CD1c-positive myeloid dendritic cell (primary cell): ENCODE measurements around the gene DNAL4.
"Not testable (repeated sequence)": the region's sequence is repeated elsewhere in the genome, so short reads cannot be mapped to it uniquely, and the experiment has no call there.

Experiments used
- DNase-seq: peaks from one replicate; pipeline ENCODE4 v3.0.0-alpha.2; 2016; ENCODE audit errors: extremely low spot score

Gene DNAL4

GRCh38 chr22:38827510-38827909, 33.6 kb upstream of the DNAL4 start:
- no peak for DNase-seq

GRCh38 chr22:38826801-38827200, 32.9 kb upstream of the DNAL4 start:
- no peak for DNase-seq

DNA sequence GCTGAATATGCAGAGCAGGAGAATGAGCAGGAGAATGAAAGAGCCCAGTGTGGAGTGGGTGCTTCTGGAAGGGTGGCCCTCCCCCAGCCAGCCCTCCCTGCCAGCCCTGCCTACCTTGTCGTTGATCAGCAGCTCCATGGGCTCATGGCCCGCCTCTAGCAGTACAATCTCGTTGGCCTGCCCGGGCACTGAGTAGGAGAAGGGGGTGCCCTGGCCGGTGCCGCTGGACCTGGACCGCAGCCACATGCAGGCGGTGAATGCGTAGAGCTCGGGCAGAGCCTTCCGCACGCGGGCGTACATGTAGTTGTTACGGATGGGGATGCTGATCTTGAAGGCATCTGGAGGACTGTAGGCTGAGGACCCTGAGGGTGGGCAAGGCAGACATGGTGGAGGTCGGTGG, 32.4 kb upstream of the DNAL4 start:
- no peak for DNase-seq

GRCh38 chr22:38824585-38824984, 30.6 kb upstream of the DNAL4 start:
- peak; percentile 78 for DNase-seq

- DNase-seq, result no peak
Observed at GRCh38 chr22:38823637-38824036, 29.7 kb upstream of the DNAL4 start.

- DNase-seq, result no peak
Observed at GRCh38 chr22:38823076-38823475, 29.1 kb upstream of the DNAL4 start.

DNA sequence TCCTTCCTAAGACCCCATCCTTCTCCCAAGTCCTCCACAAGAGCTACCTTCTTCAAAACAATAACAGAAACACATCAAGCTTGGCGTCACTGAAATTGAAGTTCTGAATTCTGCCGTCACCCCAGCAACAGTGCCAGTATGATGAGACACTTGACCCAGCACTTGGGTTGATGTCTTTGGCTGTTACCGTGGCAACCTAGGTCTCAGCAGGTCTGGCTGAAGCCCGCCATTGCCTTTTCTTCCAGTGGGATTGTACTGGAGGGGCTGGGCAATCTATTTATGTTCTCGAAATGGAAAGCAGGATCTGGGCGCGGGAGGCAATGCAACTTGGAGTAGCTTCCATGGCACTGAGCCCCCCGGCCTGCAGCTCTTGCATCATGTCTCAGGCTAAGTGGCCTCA, 26.1 kb upstream of the DNAL4 start:
- DNase-seq, result no peak

GRCh38 chr22:38819387-38819940, 25.5 kb upstream of the DNAL4 start:
- no peak for DNase-seq

DNA sequence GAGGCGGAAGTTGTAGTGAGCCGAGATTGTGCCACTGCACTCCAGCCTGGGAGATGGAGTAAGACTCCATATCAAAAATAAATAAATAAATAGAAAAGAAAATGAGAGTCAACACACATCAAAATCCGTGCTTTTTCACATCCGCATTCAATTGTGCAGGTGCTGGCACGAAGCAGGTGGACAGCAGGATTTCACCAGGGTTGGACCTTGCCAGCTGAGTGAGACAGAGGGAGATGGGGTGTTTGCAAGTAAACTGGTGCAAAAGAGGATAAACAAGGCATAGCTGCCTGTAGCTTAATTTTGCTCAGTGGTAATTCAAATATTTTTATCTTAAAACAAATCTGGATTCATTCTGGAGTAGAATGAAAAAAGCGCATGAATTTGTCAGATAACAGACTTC, 23.3 kb upstream of the DNAL4 start:
- no peak for DNase-seq

DNA sequence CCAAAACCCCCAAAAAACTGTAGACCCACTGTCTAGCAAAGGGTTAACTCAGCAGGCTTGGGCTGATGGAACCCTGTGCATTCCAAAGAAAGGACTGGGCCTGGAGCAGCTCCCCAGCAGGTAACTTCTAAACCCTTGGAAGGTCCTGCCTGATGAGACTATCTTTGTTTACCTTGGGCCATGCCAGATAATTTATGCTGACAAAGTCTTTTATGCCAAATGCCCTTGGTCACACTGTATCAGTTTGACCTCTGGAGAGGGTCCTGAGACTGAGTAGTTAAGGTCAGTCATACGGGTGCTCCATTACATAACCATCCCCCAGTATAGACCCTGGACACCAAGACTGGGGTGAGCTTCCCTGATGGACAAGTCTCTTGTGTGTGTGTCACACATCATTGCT, 21.9 kb upstream of the DNAL4 start:
- DNase-seq, result no peak

GRCh38 chr22:38811241-38811640, 17.3 kb upstream of the DNAL4 start:
- DNase-seq, result no peak

DNA sequence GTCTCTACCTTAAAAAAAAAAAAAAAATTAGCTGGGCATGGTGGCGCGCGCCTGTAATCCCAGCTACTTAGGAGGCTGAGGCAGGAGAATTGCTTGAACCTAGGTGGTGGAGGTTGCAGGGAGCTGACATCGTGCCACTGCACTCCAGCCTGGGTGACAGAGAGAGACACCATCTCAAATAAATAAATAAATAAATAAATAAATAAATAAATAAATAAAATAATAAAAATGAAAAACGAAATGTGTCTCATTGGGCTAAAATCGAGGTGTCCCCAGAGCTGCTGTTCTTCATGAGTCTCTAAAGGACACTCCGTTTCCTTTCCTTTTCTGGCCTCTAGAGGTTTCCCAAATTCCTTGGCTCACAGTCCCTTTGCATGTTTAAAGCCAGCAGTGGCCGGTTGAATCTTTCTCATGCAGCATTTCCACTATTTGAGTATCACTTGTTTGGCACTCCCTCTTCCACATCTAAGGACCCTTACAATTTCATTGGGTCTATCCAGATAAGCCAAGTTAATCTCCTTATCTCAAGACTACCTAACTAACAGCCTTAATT, 11.2 kb upstream of the DNAL4 start:
- not testable (repeated sequence) for DNase-seq

- no peak for DNase-seq
Observed at GRCh38 chr22:38802671-38803121, 8.8 kb upstream of the DNAL4 start.

- no peak for DNase-seq
Observed at GRCh38 chr22:38799265-38800002, 5.5 kb upstream of the DNAL4 start.

GRCh38 chr22:38798496-38798895, 4.6 kb upstream of the DNAL4 start:
- DNase-seq, result no peak

GRCh38 chr22:38796262-38796957, 2.5 kb upstream of the DNAL4 start:
- DNase-seq, result no peak

- no peak for DNase-seq
Observed at GRCh38 chr22:38795569-38795968, 1.6 kb upstream of the DNAL4 start.

DNA sequence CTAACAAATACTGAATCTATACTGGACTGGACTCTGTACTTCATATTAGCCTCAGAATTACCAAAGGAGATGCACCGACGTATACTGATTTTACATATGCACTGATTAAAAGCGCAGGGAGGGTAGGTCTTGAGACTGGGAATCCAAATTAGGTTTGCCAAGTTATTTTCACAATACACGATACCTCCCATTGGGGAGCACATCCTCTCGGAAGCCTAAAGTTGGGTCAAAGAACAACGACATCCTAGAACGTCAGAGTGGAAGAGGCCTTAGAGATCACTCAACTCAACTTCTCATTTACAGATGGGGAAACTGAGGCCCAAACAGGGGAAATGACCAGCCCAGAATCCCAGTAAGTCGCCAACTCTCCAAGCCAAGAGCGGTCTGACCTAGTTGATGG, 626 bp downstream of the DNAL4 start:
- DNase-seq, result no peak

DNA sequence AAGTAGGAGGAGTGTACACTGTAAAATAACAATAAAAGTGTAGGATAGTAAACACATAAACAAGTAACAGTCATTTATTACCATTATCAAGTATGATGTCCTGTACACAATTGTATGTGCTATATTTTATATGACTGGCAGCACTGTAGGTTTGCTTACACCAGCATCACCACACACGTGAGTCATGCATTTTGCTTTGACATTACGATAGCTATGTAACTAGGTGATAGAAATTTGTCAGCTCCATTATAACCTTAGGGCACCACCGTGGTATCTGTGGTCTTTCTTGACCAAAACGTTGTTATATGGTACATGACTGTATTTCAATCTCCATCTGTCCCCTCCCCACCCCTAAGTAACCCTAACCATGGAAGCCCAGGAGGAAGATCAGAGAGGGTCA, 1.1 kb downstream of the DNAL4 start:
- DNase-seq, result no peak

- no peak for DNase-seq
Observed at GRCh38 chr22:38789606-38790005, 4.3 kb downstream of the DNAL4 start.

- no peak for DNase-seq
Observed at GRCh38 chr22:38788846-38789245, 5.1 kb downstream of the DNAL4 start.

GRCh38 chr22:38788021-38788816, 5.7 kb downstream of the DNAL4 start:
- no peak for DNase-seq
